Stimulated activated CD8-positive, alpha-beta memory T cell treated with anti-CD3 and anti-CD28 coated beads, Interleukin-12 subunit alpha, Interleukin-12 subunit beta, amount 100 ng/mL, for 4 hours (primary cell): ENCODE measurements around the gene AVP.
A peak's percentile ranks its signal among the peaks of the same experiment; 100 is the strongest.

ENCODE experiments used
- DNase-seq: peaks from one replicate; pipeline ENCODE4 v3.0.0-alpha.2; 2020; ENCODE audit warnings: low read depth

Gene AVP

GRCh38 chr20:3047486-3048419 is 36.8 kb downstream of the AVP start:
- no peak for DNase-seq

GRCh38 chr20:3046677-3047462 is 37.7 kb downstream of the AVP start:
- DNase-seq: no peak

- DNase-seq: peak; percentile 72
Measured at GRCh38 chr20:3045816-3046676, 38.5 kb downstream of the AVP start, which contains the start of gene MRPS26. Gene MRPS26, plus strand, starts transcription at chr20:3046052. Its CDS starts 17 bp downstream, at chr20:3046069.

- DNase-seq: no peak
Measured at GRCh38 chr20:3045042-3045815, 39.3 kb downstream of the AVP start.

GRCh38 chr20:3044336-3044965 is 40.1 kb downstream of the AVP start:
- DNase-seq: no peak

- DNase-seq: no peak
Measured at GRCh38 chr20:3043322-3043721, 41.2 kb downstream of the AVP start, which contains the start of gene GNRH2. Gene GNRH2, plus strand, starts transcription at chr20:3043622. Its CDS starts 793 bp downstream, at chr20:3044415.

GRCh38 chr20:3042625-3043024 is 41.9 kb downstream of the AVP start:
- DNase-seq: no peak

- DNase-seq: no peak
Measured at GRCh38 chr20:3041854-3042409, 42.6 kb downstream of the AVP start.

GRCh38 chr20:3040086-3040485 is 44.4 kb downstream of the AVP start:
- DNase-seq: no peak

GRCh38 chr20:3039426-3039825 is 45.1 kb downstream of the AVP start:
- DNase-seq: no peak

- DNase-seq: no peak
Measured at GRCh38 chr20:3038454-3038853, 46.1 kb downstream of the AVP start.

GRCh38 chr20:3037654-3038053 is 46.9 kb downstream of the AVP start:
- DNase-seq: no peak

GRCh38 chr20:3032624-3033023 is 51.9 kb downstream of the AVP start:
- DNase-seq: no peak
